Gastroesophageal sphincter (tissue), 3 donors: ENCODE results near the gene GSC2.

Source experiments
- POLR2A ChIP-seq, 2 donors: fragments of 450-650 bp; IDR thresholded peaks; one replicate each; pipeline ENCODE4 v1.6.1; 2017; ENCODE audit warnings: antibody characterized with exemption in 2 of 2, mild to moderate bottlenecking in 2 of 2, moderate library complexity in 1 of 2
- TF ChIP-seq, protein P1 (sequence below), 4 experiments: fragments of 200-600 bp in 2 of 4; fragments of 450-650 bp in 2 of 4; sonication (generic) in 1 of 4; IDR thresholded peaks; one replicate each; pipeline ENCODE4 v1.5.1; 2017 to 2019; ENCODE audit warnings: antibody characterized with exemption in 4 of 4, mild to moderate bottlenecking in 2 of 4, moderate library complexity in 2 of 4

DNA sequence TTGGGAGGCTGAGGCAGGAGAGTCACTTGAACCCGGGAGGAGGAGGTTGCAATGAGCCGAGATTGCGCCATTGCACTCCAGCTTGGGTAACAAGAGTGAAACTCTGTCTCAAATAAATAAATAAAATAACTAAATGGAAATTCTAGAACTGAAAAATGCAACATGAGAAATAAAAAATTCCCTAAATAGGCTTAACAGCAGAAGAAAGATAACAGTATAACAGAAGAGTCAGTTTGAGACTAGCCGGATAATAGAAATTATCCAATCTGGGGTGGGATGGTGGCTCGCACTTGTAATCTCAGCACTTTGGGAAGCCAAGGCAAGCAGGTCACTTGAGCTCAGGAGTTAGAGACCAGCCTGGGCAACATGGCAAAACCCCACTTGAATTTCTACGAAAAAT, 14.3 kb upstream of the GSC2 start:
- TF ChIP-seq, protein P1, sequence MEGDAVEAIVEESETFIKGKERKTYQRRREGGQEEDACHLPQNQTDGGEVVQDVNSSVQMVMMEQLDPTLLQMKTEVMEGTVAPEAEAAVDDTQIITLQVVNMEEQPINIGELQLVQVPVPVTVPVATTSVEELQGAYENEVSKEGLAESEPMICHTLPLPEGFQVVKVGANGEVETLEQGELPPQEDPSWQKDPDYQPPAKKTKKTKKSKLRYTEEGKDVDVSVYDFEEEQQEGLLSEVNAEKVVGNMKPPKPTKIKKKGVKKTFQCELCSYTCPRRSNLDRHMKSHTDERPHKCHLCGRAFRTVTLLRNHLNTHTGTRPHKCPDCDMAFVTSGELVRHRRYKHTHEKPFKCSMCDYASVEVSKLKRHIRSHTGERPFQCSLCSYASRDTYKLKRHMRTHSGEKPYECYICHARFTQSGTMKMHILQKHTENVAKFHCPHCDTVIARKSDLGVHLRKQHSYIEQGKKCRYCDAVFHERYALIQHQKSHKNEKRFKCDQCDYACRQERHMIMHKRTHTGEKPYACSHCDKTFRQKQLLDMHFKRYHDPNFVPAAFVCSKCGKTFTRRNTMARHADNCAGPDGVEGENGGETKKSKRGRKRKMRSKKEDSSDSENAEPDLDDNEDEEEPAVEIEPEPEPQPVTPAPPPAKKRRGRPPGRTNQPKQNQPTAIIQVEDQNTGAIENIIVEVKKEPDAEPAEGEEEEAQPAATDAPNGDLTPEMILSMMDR (IDR thresholded peaks at IDR 0.05): no peak
- no peak for TF ChIP-seq POLR2A (IDR thresholded peaks at IDR 0.05)
